K562 (cell line): ENCODE data around the gene SMU1. TPM values are rescaled to one million over a fixed set of nuclear protein-coding genes. Genes with fewer than 3 reads are reported as not detected.

Source experiments
- ATAC-seq: fragments of 200-7000 bp; cut with Tn5 transposase; 3 replicates; pipeline ENCODE4 v1.9.1; 2020; ENCODE audit warnings: moderate library complexity
- BruUV-seq: library from RNA; stranded (reverse); fragments of 400-500 nt; replicated peaks from 2 replicates; lab custom pipeline; 2021; lab: Mats Ljungman, UMichigan
- CTCF ChIA-PET: fragments of 300-600 bp; formaldehyde crosslinking; extraction: SDS; loops from one replicate; lab custom pipeline; 2021; ENCODE audit warnings: low intra/inter-chr PET ratio; lab: Yijun Ruan, JAX
- POLR2A ChIA-PET: fragments of 300-600, 350-650 bp; sonication (Branson Sonifier 250); formaldehyde crosslinking; extraction: SDS; loops from one replicate; lab custom pipeline; 2021; ENCODE audit warnings: antibody characterized with exemption, inconsistent platforms; lab: Yijun Ruan, JAX
- DNase-seq, 4 experiments: peaks; one replicate each; pipeline versions ENCODE4 v3.0.0 to v3.0.0-alpha.2; 2011 to 2018; ENCODE audit warnings: low spot score in 3 of 4, mixed read lengths in 3 of 4; ENCODE audit errors: extremely low read depth in 1 of 4
- FAIRE-seq: peaks from 2 replicates; lab custom pipeline; 2011; peaks lifted over from hg19 to GRCh38; lab: Jason Lieb, UNC
- H2AFZ ChIP-seq: 2 replicates; pipeline ENCODE4 v1.6.0; 2011; ENCODE audit warnings: low read depth, low read length, control low read depth, inconsistent platforms
- H3K27ac ChIP-seq: fragments of 200-600 bp; 3 replicates; pipeline ENCODE4 v1.8.0; 2011; ENCODE audit warnings: low read depth, mild to moderate bottlenecking, control low read depth, inconsistent platforms, low read length, moderate library complexity, mixed read lengths; ENCODE audit errors: extremely low read depth
- H3K27me3 ChIP-seq, 2 experiments: fragments of 300-600 bp in 1 of 2; 2 replicates in 1 of 2; 3 replicates in 1 of 2; pipeline versions ENCODE4 v1.6.0 to v1.8.0; 2011; ENCODE audit warnings: inconsistent platforms in 2 of 2, low read length in 2 of 2, mild to moderate bottlenecking in 1 of 2, mixed read lengths in 1 of 2, moderate library complexity in 1 of 2; ENCODE audit not compliant: control insufficient read depth in 2 of 2, insufficient read depth in 2 of 2
- H3K36me3 ChIP-seq: fragments of 300-600 bp; 3 replicates; pipeline ENCODE4 v1.8.0; 2011; ENCODE audit warnings: mild to moderate bottlenecking, low read length, inconsistent platforms; ENCODE audit not compliant: control insufficient read depth, insufficient read depth
- H3K4me1 ChIP-seq, 2 experiments: fragments of 200-600 bp in 1 of 2; replicated peaks in 1 of 2; 2 replicates in 1 of 2; 3 replicates in 1 of 2; pipeline versions ENCODE4 v1.5.1 to v1.8.0; 2011; ENCODE audit warnings: inconsistent platforms in 2 of 2, low read length in 2 of 2, mild to moderate bottlenecking in 1 of 2, mixed read lengths in 1 of 2, moderate library complexity in 1 of 2; ENCODE audit not compliant: control insufficient read depth in 2 of 2, insufficient read depth in 2 of 2
- H3K4me2 ChIP-seq: 2 replicates; pipeline ENCODE4 v1.6.1; 2011; ENCODE audit warnings: low read length, control low read depth, inconsistent platforms, mixed read lengths; ENCODE audit not compliant: insufficient read depth
- H3K4me3 ChIP-seq: fragments of 200-600 bp; sonication (generic), shearing (Covaris generic); 2 replicates; pipeline ENCODE4 v1.5.1; 2016; ENCODE audit warnings: control low read depth, inconsistent platforms
- H3K79me2 ChIP-seq: fragments of 200-600 bp; 3 replicates; pipeline ENCODE4 v1.8.0; 2011; ENCODE audit warnings: low read length, inconsistent platforms; ENCODE audit not compliant: control insufficient read depth, insufficient read depth
- H3K9ac ChIP-seq, 2 experiments: 2 replicates each; pipeline versions ENCODE4 v1.6.0 to v1.6.1; 2011; ENCODE audit warnings: low read depth in 2 of 2, low read length in 2 of 2, control low read depth in 1 of 2, inconsistent platforms in 1 of 2, mild to moderate bottlenecking in 1 of 2, mixed read lengths in 1 of 2; ENCODE audit not compliant: insufficient read depth in 1 of 2
- H3K9me1 ChIP-seq: one replicate; pipeline ENCODE4 v1.6.0; 2011; ENCODE audit warnings: inconsistent platforms, mild to moderate bottlenecking, low read length, moderate library complexity; ENCODE audit not compliant: control insufficient read depth, insufficient read depth
- H3K9me3 ChIP-seq: replicated peaks from 2 replicates; pipeline ENCODE4 v1.5.1; 2011; ENCODE audit warnings: low read depth, low read length, inconsistent platforms; ENCODE audit not compliant: control insufficient read depth, insufficient read depth
- H4K20me1 ChIP-seq: replicated peaks from 2 replicates; pipeline ENCODE4 v1.6.1; 2011; ENCODE audit warnings: low read length, inconsistent platforms, mixed read lengths; ENCODE audit not compliant: control insufficient read depth, insufficient read depth
- DDX20 ChIP-seq: fragments of 450-650 bp; IDR thresholded peaks from 2 replicates; pipeline ENCODE4 v1.6.1; 2016; ENCODE audit warnings: missing genetic modification characterization, low read depth, mild to moderate bottlenecking, missing compliant biosample characterization, moderate library complexity
- ETS2 ChIP-seq: IDR thresholded peaks from 2 replicates; pipeline ENCODE4 v1.6.1; 2016; ENCODE audit warnings: borderline replicate concordance, missing genetic modification characterization, mild to moderate bottlenecking, moderate library complexity, missing compliant biosample characterization; ENCODE audit not compliant: poor library complexity, severe bottlenecking
- HMGN3 ChIP-seq: IDR thresholded peaks from 2 replicates; pipeline ENCODE4 v1.6.1; 2011; ENCODE audit warnings: borderline replicate concordance, low read depth, mild to moderate bottlenecking, mixed read lengths, low read length; ENCODE audit not compliant: insufficient read length; ENCODE audit errors: extremely low read depth
- HNRNPUL1 ChIP-seq: fragments of 200-400 bp; formaldehyde crosslinking; IDR thresholded peaks from 2 replicates; pipeline ENCODE4 v1.6.1; 2017; ENCODE audit warnings: low read length
- MEF2A ChIP-seq: IDR thresholded peaks from 2 replicates; pipeline ENCODE4 v1.6.1; 2011; ENCODE audit warnings: low read depth, mild to moderate bottlenecking, low read length, moderate library complexity; ENCODE audit not compliant: control insufficient read depth
- NCOA4 ChIP-seq: fragments of 450-650 bp; IDR thresholded peaks from 2 replicates; pipeline ENCODE4 v1.6.1; 2018; ENCODE audit warnings: mild to moderate bottlenecking; ENCODE audit not compliant: partially characterized antibody
- SMAD4 ChIP-seq: fragments of 250-450 bp; sonication (Bioruptor Pico); conservative IDR thresholded peaks from 2 replicates; pipeline ENCODE4 v1.8.0; 2021; ENCODE audit warnings: inconsistent platforms, mild to moderate bottlenecking, moderate library complexity
- ZNF143 ChIP-seq: sonication (generic); formaldehyde crosslinking; IDR thresholded peaks from 2 replicates; pipeline ENCODE4 v1.9.0; 2022; ENCODE audit warnings: mild to moderate bottlenecking, missing genetic modification reagents
- ZNF24 ChIP-seq: fragments of 450-650 bp; IDR thresholded peaks from 2 replicates; pipeline ENCODE4 v1.6.1; 2016
- ZNF785 ChIP-seq: fragments of 250-450 bp; sonication (Bioruptor Pico); IDR thresholded peaks from 2 replicates; pipeline ENCODE4 v1.4.0; 2020; ENCODE audit warnings: mild to moderate bottlenecking
- WGBS: fragments of 100-300 bp; shearing (Covaris generic); methylation state at CpG from one replicate; pipeline ENCODE4 v1.1.6; 2016; ENCODE audit warnings: low coverage, mixed read lengths; ENCODE audit not compliant: insufficient coverage; ENCODE audit errors: missing lambda C conversion rate; 5-methylcytosine and 5-hydroxymethylcytosine counted together
- in situ Hi-C: fragments of 300-500 bp; cut with MboI; formaldehyde crosslinking; loops from 4 replicates; pipeline ENCODE4 v1.15.0; 2018; ENCODE audit warnings: inconsistent platforms, mixed read lengths
- intact Hi-C: fragments of 100-400 bp; cut with micrococcal nuclease; formaldehyde crosslinking; loops from 2 replicates; pipeline ENCODE4 v1.14.2; 2022
- polyA plus RNA-seq, 8 experiments: library from polyadenylated mRNA; depleted of rRNA in 4 of 8; stranded (reverse) in 5 of 8; unstranded in 3 of 8; fragments of >200 nt; fragmentation: Nextera tagmentation in 2 of 8; fragmentation: Illumina TruSeq in 1 of 8; extraction: Ambion mirVana in 2 of 8; extraction: Trizol in 1 of 8; gene quantifications; 2 replicates each; pipeline versions ENCODE4 v1.2.1 to v1.2.3, GENCODE V29; 2011 to 2014; ENCODE audit warnings: inconsistent platforms in 1 of 8, missing spikeins in 1 of 8
- total RNA-seq, 7 experiments: library from RNA; depleted of rRNA in 6 of 7; stranded (reverse); fragments of >200 nt in 6 of 7; fragmentation: Illumina TruSeq in 2 of 7; extraction: Trizol in 2 of 7; gene quantifications; 2 replicates each; pipeline versions ENCODE4 v1.2.1 to v1.2.3, GENCODE V29; 2011 to 2021; ENCODE audit warnings: low replicate concordance in 1 of 7
- TF ChIP-seq, protein P1 (sequence below): fragments of 450-650 bp; IDR thresholded peaks from 2 replicates; pipeline ENCODE4 v1.6.1; 2017; ENCODE audit warnings: antibody characterized with exemption, mild to moderate bottlenecking

The SMU1 gene
- total and polyA plus RNA-seq, 9 of the 15 experiments (the other 6 are each of a cell fraction or from before 2014, with no cell fraction given) = 13.2 to 33.4 (median 20.7) TPM

DNA sequence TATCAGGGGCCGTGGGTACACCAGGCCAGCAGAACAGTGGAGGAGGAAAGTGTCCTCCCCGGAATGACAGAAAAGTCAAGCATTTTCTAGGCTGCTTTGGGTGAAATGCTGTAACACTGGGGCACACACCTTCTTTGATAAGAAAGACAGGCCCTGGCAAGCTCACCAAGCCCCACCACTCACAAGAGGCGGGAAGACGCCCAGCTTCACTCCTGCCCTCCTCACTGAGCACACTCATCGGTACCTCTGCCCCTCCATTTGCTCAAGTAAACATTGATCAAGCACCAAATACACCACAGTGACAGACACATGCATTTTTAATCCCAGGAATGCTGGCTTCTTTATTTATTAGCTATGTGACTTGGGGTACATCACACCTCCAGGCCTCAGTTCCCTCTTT lies 47.6 kb upstream of the SMU1 start:
- CTCF ChIA-PET = no interaction called here
- Histone ChIP-seq H3K9me3 (no peaks in the 10 kb centered on the region), H3K79me2 (no peaks in the 10 kb centered on the region), H3K9ac (no peak overlapping the region), H3K27me3 (no peaks in the 10 kb centered on the region), H3K4me1 (peaks cover 0 to 6% of the 10 kb centered on the region in 2 experiments; a peak in 3 of 5 replicates), H3K4me3 (no peak overlapping the region), H3K4me2 (no peak overlapping the region), H4K20me1 (no peaks in the 10 kb centered on the region; the same call in 1 of the 2 replicates), H2AFZ (no peak overlapping the region), H3K36me3 (peaks cover 25% of the 10 kb centered on the region; the same call in 2 of the 3 replicates), H3K27ac (no peak overlapping the region), H3K9me1 (no peaks in the 10 kb centered on the region)
- WGBS = 78% methylated on average over 4 of the region's 5 CpGs
- no peak for TF ChIP-seq ETS2 (tag)
- no peak for TF ChIP-seq ZNF24
- TF ChIP-seq ZNF785 (CRISPR knock-in tag) = no peak
- TF ChIP-seq, protein P1, sequence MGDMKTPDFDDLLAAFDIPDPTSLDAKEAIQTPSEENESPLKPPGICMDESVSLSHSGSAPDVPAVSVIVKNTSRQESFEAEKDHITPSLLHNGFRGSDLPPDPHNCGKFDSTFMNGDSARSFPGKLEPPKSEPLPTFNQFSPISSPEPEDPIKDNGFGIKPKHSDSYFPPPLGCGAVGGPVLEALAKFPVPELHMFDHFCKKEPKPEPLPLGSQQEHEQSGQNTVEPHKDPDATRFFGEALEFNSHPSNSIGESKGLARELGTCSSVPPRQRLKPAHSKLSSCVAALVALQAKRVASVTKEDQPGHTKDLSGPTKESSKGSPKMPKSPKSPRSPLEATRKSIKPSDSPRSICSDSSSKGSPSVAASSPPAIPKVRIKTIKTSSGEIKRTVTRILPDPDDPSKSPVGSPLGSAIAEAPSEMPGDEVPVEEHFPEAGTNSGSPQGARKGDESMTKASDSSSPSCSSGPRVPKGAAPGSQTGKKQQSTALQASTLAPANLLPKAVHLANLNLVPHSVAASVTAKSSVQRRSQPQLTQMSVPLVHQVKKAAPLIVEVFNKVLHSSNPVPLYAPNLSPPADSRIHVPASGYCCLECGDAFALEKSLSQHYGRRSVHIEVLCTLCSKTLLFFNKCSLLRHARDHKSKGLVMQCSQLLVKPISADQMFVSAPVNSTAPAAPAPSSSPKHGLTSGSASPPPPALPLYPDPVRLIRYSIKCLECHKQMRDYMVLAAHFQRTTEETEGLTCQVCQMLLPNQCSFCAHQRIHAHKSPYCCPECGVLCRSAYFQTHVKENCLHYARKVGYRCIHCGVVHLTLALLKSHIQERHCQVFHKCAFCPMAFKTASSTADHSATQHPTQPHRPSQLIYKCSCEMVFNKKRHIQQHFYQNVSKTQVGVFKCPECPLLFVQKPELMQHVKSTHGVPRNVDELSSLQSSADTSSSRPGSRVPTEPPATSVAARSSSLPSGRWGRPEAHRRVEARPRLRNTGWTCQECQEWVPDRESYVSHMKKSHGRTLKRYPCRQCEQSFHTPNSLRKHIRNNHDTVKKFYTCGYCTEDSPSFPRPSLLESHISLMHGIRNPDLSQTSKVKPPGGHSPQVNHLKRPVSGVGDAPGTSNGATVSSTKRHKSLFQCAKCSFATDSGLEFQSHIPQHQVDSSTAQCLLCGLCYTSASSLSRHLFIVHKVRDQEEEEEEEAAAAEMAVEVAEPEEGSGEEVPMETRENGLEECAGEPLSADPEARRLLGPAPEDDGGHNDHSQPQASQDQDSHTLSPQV = no peak
- no peak for TF ChIP-seq MEF2A
- no peak for TF ChIP-seq NCOA4
- TF ChIP-seq HNRNPUL1 = no peak
- TF ChIP-seq ZNF143 (CRISPR knock-in tag) = no peak
- TF ChIP-seq DDX20 (tag) = no peak
- no peak for TF ChIP-seq HMGN3
- no peak for TF ChIP-seq SMAD4 (CRISPR knock-in tag)
- POLR2A ChIA-PET = no interaction called here
- BruUV-seq = no TSS peak
- ATAC-seq = no peak
- FAIRE-seq = no peak
- no peak for DNase-seq
- in situ Hi-C loops (no loop called here), intact Hi-C loops (no loop called here)
